ENCODE data around the gene CDCP2. TPM values are rescaled to one million over a fixed set of nuclear protein-coding genes. Genes with fewer than 3 reads are reported as not detected.
A peak's percentile ranks its signal among the peaks of the same experiment; 100 is the strongest.

The CDCP2 gene
- total RNA-seq (not detected), polyA plus RNA-seq (under 1 TPM in 1 of 3 donors, not detected in 2; 0.04 TPM)

GRCh38 chr1:54152696-54153095, at the start of gene CDCP2:
TSS of gene CDCP2 (minus strand) at chr1:54153000. CDS start at chr1:54152922, 78 bp downstream.
- no peak for TF ChIP-seq EP300 (IDR thresholded peaks at IDR 0.05)
- TF ChIP-seq POLR2AphosphoS5 (IDR thresholded peaks at IDR 0.05): no peak
- no peak for TF ChIP-seq POLR2A (IDR thresholded peaks at IDR 0.05)
- no peak for TF ChIP-seq CTCF (IDR thresholded peaks at IDR 0.05)
- no peaks in the 10 kb centered on the region for H3K27me3 ChIP-seq
- H3K4me1 ChIP-seq: peaks cover 0 to 6% (median 0%) of the 10 kb centered on the region in 4 donors
- H3K27ac ChIP-seq: peak within 1 kb of the TSS in 1 of 4 donors; percentile 20
- no peaks in the 10 kb centered on the region for H3K9me3 ChIP-seq
- DNase-seq: no peak
- H3K36me3 ChIP-seq: no peaks in the 10 kb centered on the region
- 93 to 97% methylated on average over 5 of the region's 5 CpGs for WGBS, 2 donors
- intact Hi-C loops (cut with DNase I): no loop called here
- H3K4me3 ChIP-seq: no peak within 1 kb of the TSS

- intact Hi-C loops (cut with DNase I): loop anchor here (1.0 to 5.0 kb wide), 3 partner anchors 72 to 288 kb away; partner anchors contain the start of gene SSBP3
- peaks cover 7 to 25% (median 9%) of the 10 kb centered on the region in 4 donors for H3K36me3 ChIP-seq
- no peak for DNase-seq
- H3K4me3 ChIP-seq: peak overlapping the region; percentile 63 to 96 (median 84)
- H3K27me3 ChIP-seq: no peaks in the 10 kb centered on the region
- H3K27ac ChIP-seq: peak overlapping the region; percentile 80 to 87 (median 81)
- H3K4me1 ChIP-seq: peaks cover 0 to 36% (median 23%) of the 10 kb centered on the region in 4 donors
- TF ChIP-seq POLR2AphosphoS5 (IDR thresholded peaks at IDR 0.05) (no peak), POLR2A (IDR thresholded peaks at IDR 0.05) (no peak), EP300 (IDR thresholded peaks at IDR 0.05) (no peak), CTCF (IDR thresholded peaks at IDR 0.05) (no peak)
- 0 to 1% methylated on average over 15 of the region's 15 CpGs for WGBS, 2 donors
- no peaks in the 10 kb centered on the region for H3K9me3 ChIP-seq
These were observed 47.8 kb upstream of the CDCP2 start for GRCh38 chr1:54200519-54200997.

- TF ChIP-seq CTCF (IDR thresholded peaks at IDR 0.05): no peak
- TF ChIP-seq EP300 (IDR thresholded peaks at IDR 0.05): no peak
- TF ChIP-seq POLR2A (IDR thresholded peaks at IDR 0.05): peak in 1 of 2 donors; percentile 32
- TF ChIP-seq POLR2AphosphoS5 (IDR thresholded peaks at IDR 0.05): peak; percentile 48 to 81 (median 80)
- Histone ChIP-seq H3K4me3 (peak within 1 kb of the TSS; percentile 63 to 96 (median 84)), H3K27ac (peak within 1 kb of the TSS; percentile 80 to 87 (median 81)), H3K36me3 (peaks cover under 1 to 25% (median 10%) of the 10 kb centered on the region in 4 donors), H3K4me1 (peaks cover 0 to 36% (median 23%) of the 10 kb centered on the region in 4 donors), H3K9me3 (no peaks in the 10 kb centered on the region), H3K27me3 (no peaks in the 10 kb centered on the region)
- intact Hi-C loops (cut with DNase I): loop anchor here (1.0 to 5.0 kb wide), 3 partner anchors 72 to 288 kb away; partner anchors contain the start of gene SSBP3
- DNase-seq: peak; percentile 96
- WGBS, 2 donors: 0% methylated on average over 51 of the region's 51 CpGs
These were observed 47.1 kb upstream of the CDCP2 start, which contains the start of the genes CYB5RL and MRPL37 for GRCh38 chr1:54199765-54200518. TSS of gene CYB5RL (minus strand) at chr1:54200030. CDS start at chr1:54195616, 4,414 bp downstream. TSS of gene MRPL37 (plus strand) at chr1:54200167. CDS start at chr1:54200244, 77 bp downstream.

- intact Hi-C loops (cut with DNase I): no loop called here
These were observed 46.5 kb upstream of the CDCP2 start for GRCh38 chr1:54199151-54199764.

More at GRCh38 chr1:54199151-54199764, 46.5 kb upstream of the CDCP2 start:
- 3 to 16% methylated on average over 17 of the region's 17 CpGs for WGBS, 2 donors
- Histone ChIP-seq H3K27ac (peak overlapping the region; percentile 80 to 87 (median 81)), H3K36me3 (peaks cover 0 to 25% (median 13%) of the 10 kb centered on the region in 4 donors), H3K27me3 (no peaks in the 10 kb centered on the region), H3K4me3 (peak overlapping the region; percentile 63 to 96 (median 84)), H3K9me3 (no peaks in the 10 kb centered on the region), H3K4me1 (peaks cover 0 to 36% (median 23%) of the 10 kb centered on the region in 4 donors)
- DNase-seq: no peak
- no peak for TF ChIP-seq POLR2AphosphoS5 (IDR thresholded peaks at IDR 0.05)
- TF ChIP-seq POLR2A (IDR thresholded peaks at IDR 0.05): no peak
- TF ChIP-seq EP300 (IDR thresholded peaks at IDR 0.05): no peak
- TF ChIP-seq CTCF (IDR thresholded peaks at IDR 0.05): no peak

All from sigmoid colon (tissue), 7 donors.